Activated naive CD4-positive, alpha-beta T cell (primary cell): Measurements from ENCODE around the gene CCNQ.

ENCODE experiments used
- DNase-seq, 4 experiments: peaks; one replicate each; lab custom pipeline; 2025; lab: John Stamatoyannopoulos, UW

CCNQ gene

GRCh38 chrX:153596981-153597750 lies 1.8 kb downstream of the CCNQ start:
- DNase-seq: no peak

GRCh38 chrX:153595859-153596857 lies 2.8 kb downstream of the CCNQ start:
- DNase-seq: no peak

GRCh38 chrX:153595387-153595786 lies 3.6 kb downstream of the CCNQ start:
- DNase-seq: no peak

- DNase-seq: no peak
Measured at GRCh38 chrX:153593811-153594500, 5.0 kb downstream of the CCNQ start.

GRCh38 chrX:153592966-153593688 lies 5.8 kb downstream of the CCNQ start:
- DNase-seq: no peak

GRCh38 chrX:153592091-153592833 lies 6.7 kb downstream of the CCNQ start:
- DNase-seq: no peak

GRCh38 chrX:153590961-153591956 lies 7.7 kb downstream of the CCNQ start:
- no peak for DNase-seq

GRCh38 chrX:153588782-153589446 lies 10.0 kb downstream of the CCNQ start:
- no peak for DNase-seq

GRCh38 chrX:153588021-153588781 lies 10.7 kb downstream of the CCNQ start:
- DNase-seq: no peak

GRCh38 chrX:153587342-153587741 lies 11.6 kb downstream of the CCNQ start:
- no peak for DNase-seq

- DNase-seq: no peak
Measured at GRCh38 chrX:153585827-153586226, 13.1 kb downstream of the CCNQ start.

GRCh38 chrX:153583433-153583832 lies 15.5 kb downstream of the CCNQ start:
- DNase-seq: no peak

GRCh38 chrX:153582896-153583295 lies 16.0 kb downstream of the CCNQ start:
- peak in 2 of 4 experiments; percentile 22 to 44 for DNase-seq

GRCh38 chrX:153580700-153581386 lies 18.1 kb downstream of the CCNQ start:
- no peak for DNase-seq

GRCh38 chrX:153578889-153579288 lies 20.1 kb downstream of the CCNQ start:
- no peak for DNase-seq

GRCh38 chrX:153578200-153578835 lies 20.6 kb downstream of the CCNQ start:
- no peak for DNase-seq

- DNase-seq: no peak
Measured at GRCh38 chrX:153576961-153577360, 22.0 kb downstream of the CCNQ start.
